ENCODE data around the gene NWD2.
"Not testable (repeated sequence)": the region's sequence is repeated elsewhere in the genome, so short reads cannot be mapped to it uniquely, and the experiment has no call there.

NWD2 gene

GRCh38 chr4:37392521-37393255 is 148.1 kb downstream of the NWD2 start:
- FAIRE-seq, result no peak

- FAIRE-seq, result no peak
These were observed 148.8 kb downstream of the NWD2 start for GRCh38 chr4:37393321-37393720.

- FAIRE-seq, result no peak
These were observed 149.3 kb downstream of the NWD2 start for GRCh38 chr4:37393889-37394288.

GRCh38 chr4:37397505-37397904 is 153.0 kb downstream of the NWD2 start:
- FAIRE-seq, result no peak

GRCh38 chr4:37400241-37400881 is 155.8 kb downstream of the NWD2 start:
- FAIRE-seq, result no peak

- FAIRE-seq, result not testable (repeated sequence)
These were observed 163.6 kb downstream of the NWD2 start for GRCh38 chr4:37407938-37408826.

- FAIRE-seq, result not testable (repeated sequence)
These were observed 169.1 kb downstream of the NWD2 start for GRCh38 chr4:37413612-37414011.

GRCh38 chr4:37415845-37416369 is 171.4 kb downstream of the NWD2 start:
- FAIRE-seq, result no peak

GRCh38 chr4:37421614-37422013 is 177.1 kb downstream of the NWD2 start:
- peak; percentile 58 for FAIRE-seq

- FAIRE-seq, result no peak
These were observed 177.6 kb downstream of the NWD2 start for GRCh38 chr4:37422102-37422501.

GRCh38 chr4:37422638-37423037 is 178.1 kb downstream of the NWD2 start:
- no peak for FAIRE-seq

GRCh38 chr4:37423310-37423709 is 178.8 kb downstream of the NWD2 start:
- no peak for FAIRE-seq

GRCh38 chr4:37424753-37425152 is 180.2 kb downstream of the NWD2 start:
- no peak for FAIRE-seq

GRCh38 chr4:37425857-37426256 is 181.3 kb downstream of the NWD2 start:
- FAIRE-seq, result no peak

GRCh38 chr4:37427193-37427592 is 182.7 kb downstream of the NWD2 start:
- FAIRE-seq, result no peak

- FAIRE-seq, result no peak
These were observed 185.4 kb downstream of the NWD2 start for GRCh38 chr4:37429906-37430305.

- no peak for FAIRE-seq
These were observed 186.3 kb downstream of the NWD2 start for GRCh38 chr4:37430718-37431416.

- peak; percentile 93 for FAIRE-seq
These were observed 186.8 kb downstream of the NWD2 start for GRCh38 chr4:37431417-37431743.

GRCh38 chr4:37434469-37434868 is 189.9 kb downstream of the NWD2 start:
- FAIRE-seq, result peak; percentile 78

- no peak for FAIRE-seq
These were observed 192.0 kb downstream of the NWD2 start for GRCh38 chr4:37436546-37436945.

- FAIRE-seq, result no peak
These were observed 192.6 kb downstream of the NWD2 start for GRCh38 chr4:37437163-37437562.

GRCh38 chr4:37438564-37439279 is 194.2 kb downstream of the NWD2 start:
- peak; percentile 33 for FAIRE-seq

Data from islet of Langerhans (tissue), 1 donor.